Skeletal muscle satellite cell (primary cell): ENCODE measurements around the gene TREH.
A peak's percentile ranks its signal among the peaks of the same experiment; 100 is the strongest.
"Not testable (repeated sequence)": the region's sequence is repeated elsewhere in the genome, so short reads cannot be mapped to it uniquely, and the experiment has no call there.

Experiments
- H3K27me3 ChIP-seq: 2 replicates; pipeline ENCODE4 v1.7.0; 2013; ENCODE audit warnings: low read length; ENCODE audit not compliant: control insufficient read depth, insufficient read depth
- H3K36me3 ChIP-seq: 2 replicates; pipeline ENCODE4 v1.7.0; 2013; ENCODE audit warnings: mild to moderate bottlenecking, control low read depth, low read length; ENCODE audit not compliant: insufficient read depth
- H3K4me1 ChIP-seq: 2 replicates; pipeline ENCODE4 v1.7.0; 2013; ENCODE audit warnings: low read length; ENCODE audit not compliant: control insufficient read depth, insufficient read depth
- H3K4me2 ChIP-seq: 2 replicates; pipeline ENCODE4 v1.7.0; 2013; ENCODE audit warnings: mild to moderate bottlenecking, low read length
- H3K4me3 ChIP-seq: 2 replicates; pipeline ENCODE4 v1.7.0; 2013; ENCODE audit warnings: low read length
- H3K9ac ChIP-seq: 2 replicates; pipeline ENCODE4 v1.7.0; 2013; ENCODE audit warnings: mild to moderate bottlenecking, low read depth, low read length, moderate library complexity
- H3K9me3 ChIP-seq: replicated peaks from 2 replicates; pipeline ENCODE4 v1.7.0; 2013; ENCODE audit warnings: mild to moderate bottlenecking, control low read depth, low read length

The TREH gene

GRCh38 chr11:118694771-118695170 is 15.3 kb upstream of the TREH start:
- Histone ChIP-seq H3K9ac (no peak overlapping the region), H3K9me3 (no peaks in the 10 kb centered on the region), H3K36me3 (no peaks in the 10 kb centered on the region), H3K27me3 (peaks cover 14% of the 10 kb centered on the region), H3K4me1 (peaks cover 17% of the 10 kb centered on the region), H3K4me3 (no peak overlapping the region), H3K4me2 (no peak overlapping the region)

GRCh38 chr11:118694185-118694584 is 14.7 kb upstream of the TREH start:
- Histone ChIP-seq H3K27me3 (peaks cover 14% of the 10 kb centered on the region), H3K4me3 (no peak overlapping the region), H3K4me1 (peaks cover 22% of the 10 kb centered on the region)

GRCh38 chr11:118691926-118692830 is 12.7 kb upstream of the TREH start:
- Histone ChIP-seq H3K27me3 (peaks cover 11% of the 10 kb centered on the region), H3K4me2 (peak overlapping the region; percentile 12), H3K4me1 (peaks cover 23% of the 10 kb centered on the region), H3K4me3 (no peak overlapping the region), H3K9ac (no peak overlapping the region), H3K9me3 (no peaks in the 10 kb centered on the region), H3K36me3 (no peaks in the 10 kb centered on the region)

More at GRCh38 chr11:118694185-118694584, 14.7 kb upstream of the TREH start:
- Histone ChIP-seq H3K36me3 (no peaks in the 10 kb centered on the region), H3K9me3 (no peaks in the 10 kb centered on the region), H3K4me2 (no peak overlapping the region), H3K9ac (no peak overlapping the region)

GRCh38 chr11:118690553-118691304 is 11.3 kb upstream of the TREH start:
- Histone ChIP-seq H3K4me3 (no peak overlapping the region), H3K36me3 (no peaks in the 10 kb centered on the region), H3K4me2 (peak overlapping the region; percentile 89), H3K27me3 (peaks cover 6% of the 10 kb centered on the region), H3K4me1 (peaks cover 23% of the 10 kb centered on the region), H3K9me3 (no peaks in the 10 kb centered on the region), H3K9ac (peak overlapping the region; percentile 70)

GRCh38 chr11:118689852-118690552 is 10.6 kb upstream of the TREH start:
- Histone ChIP-seq H3K4me3 (peak overlapping the region; percentile 68), H3K4me2 (peak overlapping the region; percentile 89), H3K36me3 (no peaks in the 10 kb centered on the region), H3K27me3 (peaks cover 8% of the 10 kb centered on the region), H3K9ac (peak overlapping the region; percentile 70), H3K4me1 (peaks cover 23% of the 10 kb centered on the region), H3K9me3 (no peaks in the 10 kb centered on the region)

- Histone ChIP-seq H3K27me3 (peaks cover 11% of the 10 kb centered on the region), H3K4me2 (peak overlapping the region; percentile 89), H3K4me3 (peak overlapping the region; percentile 68), H3K9me3 (no peaks in the 10 kb centered on the region), H3K36me3 (no peaks in the 10 kb centered on the region), H3K4me1 (peaks cover 23% of the 10 kb centered on the region), H3K9ac (no peak overlapping the region)
Observed at GRCh38 chr11:118689503-118689851, 10.0 kb upstream of the TREH start.

GRCh38 chr11:118688851-118689502 is 9.5 kb upstream of the TREH start:
- Histone ChIP-seq H3K4me2 (peak overlapping the region; percentile 89), H3K4me1 (peaks cover 23% of the 10 kb centered on the region), H3K36me3 (no peaks in the 10 kb centered on the region), H3K9ac (no peak overlapping the region), H3K27me3 (peaks cover 11% of the 10 kb centered on the region), H3K4me3 (peak overlapping the region; percentile 68), H3K9me3 (no peaks in the 10 kb centered on the region)

- peaks cover 23% of the 10 kb centered on the region for H3K4me1 ChIP-seq
- not testable (repeated sequence) for H3K4me3 ChIP-seq, H3K9me3 ChIP-seq, H3K9ac ChIP-seq, H3K4me2 ChIP-seq, H3K36me3 ChIP-seq
- peaks cover 14% of the 10 kb centered on the region for H3K27me3 ChIP-seq
Observed at GRCh38 chr11:118688339-118688738, 8.9 kb upstream of the TREH start.

GRCh38 chr11:118687906-118688305 is 8.5 kb upstream of the TREH start:
- no peaks in the 10 kb centered on the region for H3K9me3 ChIP-seq
- H3K36me3 ChIP-seq, result no peaks in the 10 kb centered on the region
- H3K9ac ChIP-seq, result no peak overlapping the region
- no peak overlapping the region for H3K4me3 ChIP-seq
- H3K4me1 ChIP-seq, result peaks cover 23% of the 10 kb centered on the region
- H3K4me2 ChIP-seq, result no peak overlapping the region
- peaks cover 14% of the 10 kb centered on the region for H3K27me3 ChIP-seq

GRCh38 chr11:118684187-118684586 is 4.7 kb upstream of the TREH start:
- no peak overlapping the region for H3K4me2 ChIP-seq
- H3K4me1 ChIP-seq, result peaks cover 2% of the 10 kb centered on the region
- no peaks in the 10 kb centered on the region for H3K9me3 ChIP-seq
- no peaks in the 10 kb centered on the region for H3K36me3 ChIP-seq
- H3K27me3 ChIP-seq, result peaks cover 29% of the 10 kb centered on the region
- no peak overlapping the region for H3K4me3 ChIP-seq
- H3K9ac ChIP-seq, result no peak overlapping the region

- not testable (repeated sequence) for H3K4me2 ChIP-seq, H3K9ac ChIP-seq, H3K36me3 ChIP-seq, H3K4me3 ChIP-seq, H3K4me1 ChIP-seq, H3K9me3 ChIP-seq
- H3K27me3 ChIP-seq, result peaks cover 32% of the 10 kb centered on the region
Observed at GRCh38 chr11:118682939-118683338, 3.5 kb upstream of the TREH start.
